ENCODE data around the gene KIAA1614.
"Not testable (repeated sequence)": the region's sequence is repeated elsewhere in the genome, so short reads cannot be mapped to it uniquely, and the experiment has no call there.

Gene KIAA1614

DNA sequence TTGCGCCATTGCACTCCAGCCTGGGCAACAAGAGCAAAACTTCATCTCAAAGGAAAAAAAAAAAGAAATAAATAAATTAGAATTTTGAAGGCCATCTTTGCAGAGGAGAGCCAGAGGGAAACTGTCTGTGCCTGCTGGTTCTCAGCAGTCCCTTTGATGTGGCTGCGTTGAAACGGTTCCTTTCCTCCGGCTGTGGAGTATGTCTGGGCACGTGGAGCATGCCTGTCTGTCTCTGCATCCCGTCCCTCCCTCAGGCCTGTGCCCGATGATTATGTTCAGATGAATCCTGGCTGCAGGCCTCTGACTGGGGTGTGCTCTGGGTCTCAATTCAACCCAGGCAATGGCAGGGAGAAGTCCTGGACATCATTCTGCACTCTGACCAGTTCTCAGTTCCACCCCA lies 33.4 kb downstream of the KIAA1614 start:
- no peak for DNase-seq (ENCODE audit: low spot score)

GRCh38 chr1:180946541-180947498 lies 34.1 kb downstream of the KIAA1614 start:
- DNase-seq (ENCODE audit: low spot score): no peak

DNA sequence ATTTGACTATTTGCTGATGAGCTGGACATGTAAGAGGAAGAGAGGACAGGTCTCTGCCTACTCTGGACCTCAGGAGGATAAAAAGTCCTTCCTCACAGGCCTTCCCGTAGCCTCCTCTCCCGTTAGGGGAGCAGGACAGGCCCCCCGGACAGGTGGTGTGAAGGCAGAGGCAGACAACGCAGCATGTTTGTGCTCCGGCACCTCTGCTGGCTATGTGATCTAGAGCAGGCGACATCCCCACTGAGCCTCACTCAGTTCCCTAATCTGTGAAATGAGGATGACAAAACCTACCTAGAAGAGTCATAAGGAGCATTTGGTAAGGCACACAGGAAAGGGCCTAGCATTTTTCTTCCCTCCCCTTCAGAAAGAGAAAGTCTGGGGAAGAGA lies 34.8 kb downstream of the KIAA1614 start:
- DNase-seq (ENCODE audit: low spot score): no peak

DNA sequence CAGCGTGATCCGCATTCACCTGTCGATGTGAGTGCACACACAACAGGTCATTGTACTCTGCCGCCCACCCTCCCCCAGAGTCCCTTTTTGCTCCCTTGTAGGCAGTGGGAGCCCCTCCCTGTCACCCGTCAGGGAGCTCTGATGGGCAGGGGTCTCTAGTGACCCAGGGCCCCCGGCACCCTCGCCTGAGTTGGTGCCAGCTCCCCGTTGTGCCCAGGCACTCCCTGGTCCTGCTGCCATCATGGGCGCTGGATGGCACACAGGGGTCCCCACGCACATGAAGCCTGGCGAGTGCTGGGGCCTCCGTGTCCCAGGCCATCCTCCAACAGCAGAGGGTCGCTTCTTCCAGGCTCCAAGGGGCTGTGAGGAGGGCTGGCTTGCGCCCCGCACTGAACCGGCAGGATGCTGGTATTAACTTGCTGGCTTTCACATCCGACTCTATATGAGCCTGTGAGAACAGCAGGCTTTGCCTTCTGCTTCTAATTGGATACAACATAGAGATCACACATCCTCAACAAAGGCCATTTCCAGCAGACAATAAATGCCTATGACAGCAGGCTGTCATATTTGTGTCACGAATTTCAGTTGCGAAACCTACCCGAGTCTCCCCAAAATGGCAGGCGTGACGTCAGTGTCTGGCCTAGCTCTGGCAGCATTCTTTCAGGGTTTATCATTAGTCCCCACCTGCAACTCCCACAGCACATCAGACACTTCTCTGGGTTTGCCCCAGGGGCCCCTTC lies 35.4 kb downstream of the KIAA1614 start:
- DNase-seq (ENCODE audit: low spot score): no peak

- DNase-seq (ENCODE audit: low spot score): no peak
These were observed 36.2 kb downstream of the KIAA1614 start for GRCh38 chr1:180948641-180949615.

DNA sequence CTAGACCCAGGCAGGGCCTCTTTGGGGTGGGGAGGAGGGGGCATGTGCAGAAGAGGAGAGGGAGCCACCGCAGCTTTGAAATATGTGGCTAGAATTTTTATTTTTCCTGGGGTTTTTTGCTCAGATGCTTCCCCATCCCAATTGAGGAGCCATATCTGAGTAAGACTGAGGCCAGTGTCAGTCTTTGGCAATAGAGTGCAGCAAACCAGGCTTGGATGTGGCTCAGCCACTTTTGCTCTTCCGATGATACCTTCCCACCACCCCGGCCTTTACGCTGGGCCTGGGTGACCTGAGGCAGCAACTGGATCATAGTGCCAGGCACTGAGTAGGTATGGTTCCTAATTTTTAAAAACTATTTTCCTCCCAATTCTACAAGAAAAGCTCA lies 36.9 kb downstream of the KIAA1614 start:
- no peak for DNase-seq (ENCODE audit: low spot score)

DNA sequence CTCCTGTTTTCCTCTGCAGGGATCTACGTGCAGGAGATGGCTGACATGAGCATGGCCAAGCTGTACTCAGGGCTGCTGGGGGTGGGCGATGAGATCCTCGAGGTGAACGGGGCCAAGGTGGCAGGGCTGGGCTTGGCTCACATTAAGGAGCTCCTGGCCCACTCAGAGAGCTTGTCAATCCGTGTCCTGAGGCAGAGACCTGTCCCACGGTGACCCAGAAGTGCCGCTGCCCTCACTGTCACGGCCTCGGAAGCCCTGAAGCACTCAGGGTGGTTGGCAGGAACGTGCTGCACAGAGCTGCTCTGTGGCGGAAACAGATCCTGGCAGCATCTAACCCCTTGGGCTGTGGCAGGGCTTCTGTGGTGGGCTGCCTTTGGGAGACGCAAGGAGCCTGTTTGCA lies 37.6 kb downstream of the KIAA1614 start:
- DNase-seq (ENCODE audit: low spot score): no peak

DNA sequence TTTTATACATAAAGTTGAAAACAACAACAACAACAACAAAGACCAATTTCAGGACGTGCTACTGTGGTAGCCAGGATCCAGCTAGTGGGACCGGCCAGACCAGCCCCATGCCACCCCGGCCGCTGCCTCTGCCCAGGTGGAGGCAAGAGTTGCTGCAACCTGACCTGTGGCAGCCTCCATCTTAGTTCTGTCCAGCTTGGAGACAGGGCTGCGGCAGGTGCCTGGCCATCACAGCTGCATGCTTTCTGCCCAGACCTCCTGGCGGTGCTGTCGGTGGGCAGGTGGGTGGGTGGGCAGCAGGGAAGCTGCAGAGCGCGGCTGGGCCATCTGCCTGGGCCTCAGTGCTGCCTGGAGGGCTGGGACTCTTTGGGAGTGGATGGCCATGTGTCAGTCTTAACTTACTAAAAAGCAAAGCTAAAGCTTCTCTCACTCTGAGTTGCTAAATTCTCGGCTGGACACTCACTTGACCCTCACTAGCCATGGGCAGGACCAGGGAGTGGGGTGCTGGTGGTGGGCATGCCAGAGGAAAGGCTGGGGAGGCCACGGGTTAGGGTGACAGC lies 38.6 kb downstream of the KIAA1614 start:
- DNase-seq (ENCODE audit: low spot score): no peak

DNA sequence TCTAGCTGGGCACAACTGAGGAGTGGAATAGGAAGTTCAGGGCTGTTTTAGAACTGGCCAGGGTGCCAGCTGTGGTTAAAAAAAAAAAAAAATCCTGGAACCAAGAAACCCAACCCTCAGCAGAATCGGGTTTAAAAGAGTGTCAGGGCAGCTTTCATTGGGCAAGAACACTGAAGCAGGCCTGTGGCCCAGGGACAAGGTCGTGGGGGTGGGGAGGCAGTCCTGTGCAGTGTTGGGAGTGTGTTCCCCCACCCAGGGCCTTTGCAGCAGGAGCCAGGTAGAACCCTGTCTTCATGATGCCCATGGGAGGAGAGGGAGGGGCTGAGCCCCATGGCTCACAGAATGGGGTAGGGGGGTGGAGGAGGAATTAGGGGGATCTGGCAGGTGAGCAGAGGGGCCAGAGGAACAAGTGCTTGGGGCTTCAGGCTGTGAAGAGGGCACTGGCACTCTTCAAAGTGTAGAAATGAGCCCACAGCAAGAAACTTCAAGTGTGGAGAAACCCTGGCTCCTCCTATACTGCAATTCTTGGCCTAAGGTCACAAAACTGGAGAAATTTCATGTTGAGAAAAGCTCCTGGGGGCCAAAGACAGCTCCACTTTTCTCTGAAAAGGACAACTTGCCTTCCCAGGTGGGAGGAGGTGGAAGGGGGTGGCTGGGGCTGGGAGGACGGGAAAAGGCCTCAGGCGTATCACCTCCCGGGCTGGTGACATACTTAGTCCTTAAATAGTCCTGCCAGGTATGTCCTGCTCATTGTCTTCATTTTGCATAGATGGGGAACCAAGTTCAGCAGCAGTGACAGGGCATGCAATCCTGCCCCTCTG lies 39.3 kb downstream of the KIAA1614 start:
- no peak for DNase-seq (ENCODE audit: low spot score)

- no peak for DNase-seq (ENCODE audit: low spot score)
These were observed 39.9 kb downstream of the KIAA1614 start for GRCh38 chr1:180952657-180953013.

DNA sequence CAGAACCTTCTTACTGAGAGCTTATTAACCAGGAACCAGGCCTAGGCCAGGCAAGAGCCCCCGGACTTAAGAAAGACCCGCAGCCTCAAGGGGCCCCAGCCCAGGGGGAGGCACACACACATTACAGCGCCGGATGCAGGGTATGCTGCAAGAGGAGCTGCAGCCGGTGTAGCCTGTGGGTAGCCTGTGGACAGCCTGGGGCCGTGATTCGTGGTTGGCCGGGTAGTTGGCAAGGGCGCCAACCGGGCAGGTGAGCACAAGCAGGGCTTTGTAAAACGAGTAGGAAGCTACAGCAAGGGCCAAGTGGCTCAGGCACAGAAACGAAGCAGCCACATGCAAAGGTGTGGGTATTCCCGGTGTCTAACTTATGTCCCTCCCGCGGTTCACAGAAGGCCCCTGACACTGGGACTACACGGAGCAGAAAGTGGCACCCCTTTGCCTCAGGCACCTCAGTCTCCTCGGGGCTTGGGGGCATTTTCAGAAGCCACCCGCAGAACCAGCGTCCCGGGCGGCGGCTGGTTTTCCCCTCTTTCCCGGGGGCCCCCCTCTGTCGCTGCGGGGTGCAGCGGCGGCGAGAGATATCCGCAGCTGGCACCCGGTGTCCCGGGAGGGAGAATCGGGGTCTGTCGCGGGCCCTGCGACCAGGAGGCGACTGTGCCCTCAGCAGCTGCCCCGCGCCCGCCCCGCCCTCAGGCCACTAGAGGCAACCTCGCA lies 40.8 kb downstream of the KIAA1614 start:
- no peak for DNase-seq (ENCODE audit: low spot score)

DNA sequence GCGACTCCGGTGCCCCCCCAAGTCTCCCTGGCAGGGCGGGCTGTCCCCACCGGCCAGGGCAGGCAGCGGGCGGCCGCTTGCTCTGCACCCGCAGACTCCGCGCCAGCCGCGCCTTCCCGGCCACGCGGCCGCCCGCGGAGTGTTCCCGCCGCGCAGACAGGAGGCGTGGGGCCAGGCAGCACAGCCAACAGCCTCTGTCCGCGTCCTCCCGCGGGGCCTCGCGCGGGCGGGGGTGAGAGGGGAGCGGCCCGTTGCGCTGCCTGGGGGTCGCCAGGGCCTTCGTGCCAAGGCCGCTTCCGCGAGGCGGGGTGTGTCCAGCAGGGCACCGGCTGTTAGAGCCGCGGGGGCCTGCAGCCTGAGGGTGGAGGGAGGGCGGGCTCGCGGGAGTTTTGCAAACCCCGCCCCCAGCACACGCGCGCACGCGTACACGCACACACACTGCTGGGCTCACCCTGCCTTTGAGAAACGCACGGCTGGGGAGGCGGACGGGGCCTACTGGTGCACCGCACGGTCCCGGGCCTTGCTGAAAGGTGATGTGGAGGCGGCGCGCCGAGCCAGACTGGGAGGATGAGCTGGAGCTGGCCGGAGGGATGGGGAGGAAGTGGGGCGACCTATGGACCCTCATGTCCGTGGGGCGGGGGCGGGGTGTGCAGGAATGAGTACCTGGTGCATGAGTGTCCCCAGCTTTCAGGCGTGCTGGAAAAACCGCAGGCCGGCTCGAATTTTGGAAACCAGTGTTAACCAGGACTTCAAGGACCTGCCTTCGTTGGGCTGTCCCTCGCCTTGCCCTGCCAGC lies 41.5 kb downstream of the KIAA1614 start:
- peak; percentile 94 for DNase-seq (ENCODE audit: low spot score)

DNA sequence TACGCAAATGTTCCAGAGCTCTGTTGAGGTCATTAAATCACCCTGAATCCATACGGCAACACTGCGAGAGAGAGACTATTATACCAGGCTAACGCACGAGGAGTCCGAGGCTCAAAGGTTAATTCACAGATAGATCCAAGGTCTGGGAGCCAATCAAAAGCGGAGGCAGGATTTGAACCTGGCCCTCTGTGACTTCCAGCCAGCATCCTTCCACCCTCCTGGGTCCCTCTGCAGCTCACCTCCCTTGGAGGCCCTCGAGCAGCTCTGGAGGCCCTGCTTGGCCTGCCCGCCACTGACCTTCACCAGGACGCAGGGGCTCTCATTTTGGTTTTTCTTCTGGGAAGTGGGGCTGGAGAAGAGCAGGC lies 42.1 kb downstream of the KIAA1614 start:
- DNase-seq (ENCODE audit: low spot score): no peak

DNA sequence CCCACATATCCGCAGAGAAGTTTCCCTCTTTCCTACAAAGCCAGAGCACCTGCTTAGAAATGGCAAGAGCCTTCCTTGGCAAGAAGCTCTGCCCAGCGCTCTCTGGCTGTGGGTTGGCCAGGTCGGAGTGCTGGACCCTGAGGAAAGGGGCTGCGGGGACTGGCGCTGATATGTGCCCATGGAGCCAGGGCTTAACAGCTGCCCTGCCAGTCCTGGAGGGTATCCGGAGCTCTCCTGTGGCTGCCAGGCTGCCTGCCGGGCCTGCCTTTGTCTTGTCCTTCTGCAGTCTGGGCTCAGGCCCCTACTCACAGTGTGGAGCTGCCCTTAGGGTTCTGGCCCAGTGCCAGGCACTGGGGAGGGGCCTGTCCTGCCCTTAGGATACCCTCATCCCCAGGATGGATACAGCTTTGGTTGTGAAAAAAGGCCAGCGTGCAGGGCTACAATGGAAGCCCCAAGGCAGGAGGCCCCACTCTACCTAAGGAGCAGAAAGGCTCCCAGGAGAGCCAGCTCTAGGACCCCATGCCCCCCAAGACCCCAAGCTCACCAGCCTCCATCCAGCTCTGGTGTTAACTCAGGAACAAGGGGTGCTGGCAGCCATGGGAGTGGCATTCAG lies 43.4 kb downstream of the KIAA1614 start:
- DNase-seq (ENCODE audit: low spot score): no peak

DNA sequence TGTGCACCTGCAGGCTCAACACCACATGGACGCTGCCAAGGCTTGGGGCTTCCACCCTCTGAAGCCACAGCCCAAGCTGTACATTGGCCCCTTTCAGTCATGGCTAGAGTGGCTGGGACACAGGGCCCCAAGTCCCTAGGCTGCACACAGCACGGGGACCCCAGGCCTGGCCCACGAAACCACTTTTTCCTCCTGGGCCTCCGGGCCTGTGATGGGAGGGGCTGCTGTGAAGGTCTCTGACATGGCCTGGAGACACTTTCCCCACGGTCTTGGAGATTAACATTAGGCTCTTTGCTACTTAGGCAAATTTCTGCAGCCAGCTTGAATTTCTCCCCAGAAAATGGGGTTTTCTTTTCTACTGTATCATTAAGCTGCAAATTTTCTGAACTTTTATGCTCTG lies 46.9 kb downstream of the KIAA1614 start:
- DNase-seq (ENCODE audit: low spot score): not testable (repeated sequence)

DNA sequence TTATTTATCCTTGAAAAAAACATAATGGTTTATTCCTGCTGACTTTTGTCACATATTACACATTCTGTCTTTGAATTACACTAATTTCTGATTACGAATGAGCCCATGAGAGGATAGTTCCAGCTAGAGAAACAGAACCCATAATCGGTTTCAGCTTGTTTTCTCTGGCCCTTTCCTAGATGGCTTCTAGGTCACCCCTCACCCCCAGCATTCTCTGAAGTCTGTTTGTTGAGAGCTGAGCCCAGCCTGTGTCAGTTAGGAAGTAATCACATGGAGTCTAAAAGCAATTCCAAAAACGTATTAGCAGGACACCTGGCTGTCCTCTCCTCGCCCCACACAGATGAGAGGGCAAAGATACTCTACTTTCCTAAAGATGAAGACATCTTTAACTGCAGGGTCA lies 48.9 kb downstream of the KIAA1614 start:
- no peak for DNase-seq (ENCODE audit: low spot score)

DNA sequence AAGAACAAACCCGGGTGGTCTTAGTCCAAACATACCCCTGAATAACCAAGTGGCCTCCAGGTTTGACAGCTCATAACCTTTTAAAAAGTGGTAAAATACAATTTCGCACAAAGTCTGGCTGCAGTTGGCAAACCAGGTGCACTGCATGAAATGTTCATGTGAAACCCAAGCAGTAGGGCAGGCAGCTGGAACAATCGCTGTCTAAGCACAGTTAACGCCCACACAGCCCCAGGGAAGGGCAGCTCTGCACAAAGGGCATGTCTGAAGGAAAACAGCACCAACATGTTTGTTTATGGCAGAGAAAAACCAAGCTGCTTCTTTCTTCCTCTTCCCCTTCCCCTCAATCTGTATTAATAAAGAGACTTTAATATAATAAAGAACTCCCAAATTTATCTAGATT lies 49.5 kb downstream of the KIAA1614 start:
- DNase-seq (ENCODE audit: low spot score): no peak

DNA sequence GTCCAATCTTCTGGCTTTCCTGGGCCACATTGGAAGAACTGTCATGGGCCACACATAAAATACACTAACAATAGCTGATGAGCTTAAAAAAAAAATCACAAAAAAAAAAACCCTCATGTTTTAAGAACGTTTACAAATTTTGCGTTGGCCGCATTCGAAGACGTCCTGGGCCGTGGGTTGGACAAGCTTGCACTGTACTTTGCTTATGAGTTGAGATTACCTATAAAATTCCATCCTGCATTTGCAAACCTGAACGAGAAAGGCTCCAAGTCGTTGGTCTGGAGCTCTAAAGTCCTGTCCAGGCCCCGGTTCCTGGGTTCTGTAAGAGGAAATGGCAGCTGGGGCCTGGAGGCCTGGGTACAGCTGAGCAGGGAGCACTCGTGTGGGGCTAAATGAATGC lies 51.4 kb downstream of the KIAA1614 start:
- no peak for DNase-seq (ENCODE audit: low spot score)

- DNase-seq (ENCODE audit: low spot score): no peak
These were observed 51.9 kb downstream of the KIAA1614 start for GRCh38 chr1:180964595-180964994.
